Measurements from ENCODE around the gene BDH1.
A peak's percentile ranks its signal among the peaks of the same experiment; 100 is the strongest.

Gene BDH1

GRCh38 chr3:197504641-197505121, 51.1 kb downstream of the BDH1 start:
- no peak for DNase-seq

GRCh38 chr3:197504229-197504628, 51.5 kb downstream of the BDH1 start:
- no peak for DNase-seq

- no peak for DNase-seq
Observed at GRCh38 chr3:197503652-197504051, 52.1 kb downstream of the BDH1 start.

GRCh38 chr3:197501879-197502620, 53.7 kb downstream of the BDH1 start:
- peak; percentile 84 for DNase-seq

- peak; percentile 56 for DNase-seq
Observed at GRCh38 chr3:197501496-197501878, 54.3 kb downstream of the BDH1 start.

- no peak for DNase-seq
Observed at GRCh38 chr3:197500812-197501211, 55.0 kb downstream of the BDH1 start.

- DNase-seq = peak; percentile 98
Observed at GRCh38 chr3:197499427-197499826, 56.3 kb downstream of the BDH1 start.

GRCh38 chr3:197498499-197499241, 57.1 kb downstream of the BDH1 start:
- no peak for DNase-seq

GRCh38 chr3:197496746-197497125, 59.0 kb downstream of the BDH1 start:
- DNase-seq = no peak

GRCh38 chr3:197495999-197496745, 59.6 kb downstream of the BDH1 start:
- no peak for DNase-seq

- no peak for DNase-seq
Observed at GRCh38 chr3:197495499-197495898, 60.3 kb downstream of the BDH1 start.

- DNase-seq = no peak
Observed at GRCh38 chr3:197495059-197495455, 60.7 kb downstream of the BDH1 start.

- peak; percentile 89 for DNase-seq
Observed at GRCh38 chr3:197494366-197495058, 61.3 kb downstream of the BDH1 start.

GRCh38 chr3:197493049-197493448, 62.7 kb downstream of the BDH1 start:
- DNase-seq = no peak

GRCh38 chr3:197491923-197492664, 63.7 kb downstream of the BDH1 start:
- no peak for DNase-seq

- DNase-seq = no peak
Observed at GRCh38 chr3:197491478-197491877, 64.3 kb downstream of the BDH1 start.

GRCh38 chr3:197490098-197491058, 65.4 kb downstream of the BDH1 start:
- DNase-seq = peak; percentile 100

- peak; percentile 95 for DNase-seq
Observed at GRCh38 chr3:197487911-197488391, 67.8 kb downstream of the BDH1 start.

- no peak for DNase-seq
Observed at GRCh38 chr3:197486861-197487260, 68.9 kb downstream of the BDH1 start.

GRCh38 chr3:197485143-197485542, 70.6 kb downstream of the BDH1 start:
- DNase-seq = no peak

All from NCI-H226 (cell line).